NCI-H1105 treated with DMSO at 0.1 percent for 48 hours (cell line): ENCODE measurements around the gene SOX10.

Experiments used
- DNase-seq: peaks from one replicate; lab custom pipeline; 2025; lab: John Stamatoyannopoulos, UW

Gene SOX10

DNA sequence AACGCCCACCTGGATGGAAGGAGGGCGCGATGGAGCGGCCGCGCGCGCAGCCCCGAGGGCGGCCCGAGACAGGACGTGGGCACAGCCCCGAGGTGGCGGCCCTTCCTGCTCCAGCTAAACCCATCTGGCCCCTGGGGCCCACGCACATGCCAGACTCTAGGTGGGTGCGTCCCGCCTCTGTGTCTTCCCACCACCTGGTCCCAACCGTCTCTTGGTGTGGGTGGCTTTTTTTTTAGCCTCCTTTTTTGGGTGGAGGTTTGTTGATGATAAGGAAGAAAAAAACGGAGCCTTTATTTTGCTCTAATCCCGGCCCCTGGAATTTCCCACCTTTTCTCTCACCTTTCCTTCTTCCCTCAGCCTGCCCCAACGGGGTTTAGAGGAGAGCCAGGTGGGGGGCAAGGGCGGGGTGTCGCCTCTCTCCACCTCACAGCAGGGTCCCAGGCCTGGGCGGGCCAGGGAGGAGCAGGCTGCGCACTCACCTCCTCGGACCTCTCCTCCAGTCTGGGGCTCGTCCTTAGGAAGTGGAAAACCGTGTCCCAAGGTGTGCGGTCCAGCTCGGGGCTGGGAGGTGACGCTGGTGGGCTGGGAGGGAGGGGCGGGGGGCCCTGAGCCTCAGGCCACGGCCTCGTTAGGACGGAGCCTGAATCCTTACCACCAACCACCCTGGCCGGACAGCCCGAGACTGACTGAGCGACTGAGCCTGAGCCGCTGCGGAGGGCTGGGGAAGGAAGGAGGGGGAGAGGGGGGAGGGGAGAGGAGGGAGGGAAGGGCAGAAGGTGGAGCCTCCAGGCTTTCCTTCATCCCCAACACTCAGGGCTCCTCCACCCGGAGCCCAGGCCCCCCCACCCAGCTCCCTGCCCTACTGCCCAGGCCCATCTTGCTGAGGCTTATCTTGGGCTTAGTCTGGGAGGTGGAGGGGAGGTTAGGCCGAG is at the start of gene SOX10:
Gene SOX10 (minus strand): TSS at position 696 of the 932 bp plus-strand sequence. CDS start 771 bp downstream, outside the sequence.
- no peak for DNase-seq

DNA sequence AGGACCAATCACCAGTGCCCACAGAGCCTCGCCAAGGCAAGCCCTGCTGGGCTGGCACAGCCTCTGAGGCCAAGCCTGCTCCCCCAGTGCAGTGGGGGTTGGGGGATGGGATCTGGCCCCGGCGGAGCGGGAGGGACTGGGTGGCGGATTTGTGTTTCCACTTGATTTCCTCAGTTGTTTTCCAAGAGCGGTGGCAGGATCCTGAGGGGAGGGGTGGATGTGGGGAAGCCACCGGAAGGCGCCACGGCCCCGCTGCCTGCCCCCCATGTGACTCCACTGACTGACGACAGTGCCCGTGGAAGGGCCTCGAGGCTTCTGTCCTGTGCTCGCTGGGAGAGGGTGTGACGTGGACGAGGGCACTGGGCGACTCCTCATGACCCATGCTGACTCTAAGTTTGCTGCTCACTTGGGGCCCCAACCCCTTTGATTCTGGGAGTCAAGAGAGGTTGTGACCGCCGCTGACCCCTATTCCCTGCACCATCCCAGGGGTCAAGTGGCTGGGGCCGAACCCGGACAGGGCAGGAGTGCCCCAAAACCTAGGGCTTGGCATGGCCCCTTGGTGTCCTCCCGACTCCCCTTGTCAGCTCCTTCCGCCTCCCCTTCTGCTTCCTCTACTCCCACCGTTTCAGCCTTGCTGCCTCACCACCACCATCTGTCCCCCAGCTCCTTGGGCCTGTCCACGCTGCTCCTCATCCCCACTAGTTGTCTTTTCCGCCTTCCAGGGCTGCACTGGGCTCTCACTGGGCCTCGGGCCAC is 49.3 kb upstream of the SOX10 start:
- no peak for DNase-seq

DNA sequence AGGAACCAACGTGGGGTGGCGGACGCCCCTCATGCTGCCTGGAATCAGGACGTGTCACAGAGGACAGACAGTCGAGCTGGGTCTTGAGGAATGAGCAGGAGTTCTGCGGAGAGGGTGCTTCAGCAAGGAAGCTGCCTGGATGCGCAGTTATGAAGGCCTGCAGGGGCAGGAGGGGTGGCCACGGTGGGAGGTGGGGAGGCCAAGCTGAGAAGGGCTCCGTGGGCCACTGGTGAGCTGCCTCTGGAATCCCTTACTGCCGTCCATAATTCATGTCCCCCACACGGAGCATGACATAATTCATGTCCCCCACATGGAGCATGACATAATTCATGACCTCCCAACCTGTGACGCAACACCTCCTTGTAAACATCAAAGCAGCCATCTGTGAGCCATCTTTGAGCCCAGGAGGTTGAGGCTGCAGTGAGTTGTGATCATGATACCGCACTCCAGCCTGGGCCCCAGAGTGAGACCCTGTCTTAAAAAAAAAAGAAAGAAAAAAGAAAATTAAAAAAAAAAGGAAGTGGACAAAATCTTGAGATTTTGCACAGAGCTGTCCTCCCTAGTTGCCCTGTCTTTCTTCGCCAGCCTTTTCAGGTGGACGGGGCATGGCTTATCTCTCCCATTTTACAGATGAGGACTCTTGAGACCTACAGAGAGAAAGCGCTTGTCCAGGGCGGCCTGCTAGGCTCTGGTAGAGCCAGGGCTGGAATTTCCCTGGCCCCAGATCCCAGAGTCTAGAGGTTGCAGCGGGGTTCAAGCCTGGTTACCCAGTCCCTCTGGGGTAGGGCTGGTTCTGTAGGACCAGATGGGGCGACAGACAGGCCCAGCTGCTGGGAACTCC is 48.5 kb upstream of the SOX10 start:
- DNase-seq, result no peak

DNA sequence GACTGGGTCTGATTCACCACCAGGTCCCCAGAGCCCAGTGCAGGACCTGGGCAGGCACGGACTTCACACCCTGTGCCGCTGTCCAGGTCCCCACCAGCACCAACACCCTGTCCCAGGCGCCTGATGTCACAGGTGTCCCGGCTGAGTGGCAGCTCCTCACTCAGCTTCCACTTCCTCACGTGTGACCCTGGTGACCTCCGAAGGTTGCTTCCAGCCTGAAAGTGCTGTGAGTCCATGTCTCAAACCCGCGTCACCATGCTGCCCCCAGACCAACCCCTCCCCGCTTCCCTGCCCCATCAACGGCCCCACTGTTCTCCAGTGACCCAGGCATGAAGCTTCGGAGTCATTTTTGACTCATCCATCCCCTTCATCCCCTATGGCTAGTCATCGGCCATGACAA is 47.1 kb upstream of the SOX10 start:
- no peak for DNase-seq

- DNase-seq, result no peak
Observed at GRCh38 chr22:38030311-38031133, 46.2 kb upstream of the SOX10 start.

GRCh38 chr22:38029901-38030300 is 45.5 kb upstream of the SOX10 start:
- DNase-seq, result no peak

- DNase-seq, result no peak
Observed at GRCh38 chr22:38029370-38029769, 45.0 kb upstream of the SOX10 start.

GRCh38 chr22:38028344-38029130 is 44.2 kb upstream of the SOX10 start:
- DNase-seq, result no peak

- DNase-seq, result no peak
Observed at GRCh38 chr22:38027487-38027886, 43.1 kb upstream of the SOX10 start.

GRCh38 chr22:38026130-38027111 is 42.1 kb upstream of the SOX10 start:
- DNase-seq, result no peak

DNA sequence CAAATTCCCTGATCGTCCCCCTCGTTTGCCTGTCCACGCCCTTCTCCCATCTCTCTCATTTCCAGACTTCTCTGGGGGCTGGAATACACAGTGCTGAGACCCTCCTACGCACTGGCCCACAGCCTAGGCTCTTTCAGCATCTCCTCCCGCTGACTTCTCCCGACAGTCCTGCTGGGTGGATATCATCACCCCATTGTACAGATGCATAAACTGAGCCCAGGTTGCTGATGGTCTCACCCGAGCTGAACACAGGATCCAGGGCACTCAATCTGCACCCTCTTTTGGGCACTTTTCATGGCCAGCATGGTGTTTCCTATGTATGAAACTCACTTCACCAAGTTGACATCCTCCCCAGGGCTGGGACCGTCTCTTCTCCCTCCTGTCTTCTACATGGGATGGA is 41.2 kb upstream of the SOX10 start:
- no peak for DNase-seq

DNA sequence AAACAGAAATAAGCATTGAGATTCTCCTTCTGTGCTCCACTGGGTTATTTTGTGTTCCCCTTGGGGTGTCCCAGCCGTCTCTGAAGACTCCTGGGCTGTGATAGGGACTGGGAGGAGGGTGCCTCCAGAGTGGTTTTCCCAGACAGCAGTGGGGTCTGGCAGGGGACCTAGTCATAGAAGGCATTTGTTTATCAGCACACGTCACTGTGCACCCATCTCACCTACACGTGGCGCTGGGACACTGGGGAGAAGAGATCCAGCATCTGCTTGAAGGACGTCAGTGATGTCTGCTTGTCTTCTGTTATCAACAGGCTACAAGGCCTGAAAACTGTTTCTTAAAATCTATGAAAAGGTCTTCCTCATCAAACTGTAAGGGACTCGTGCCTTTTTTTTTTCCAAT is 38.7 kb upstream of the SOX10 start:
- no peak for DNase-seq

GRCh38 chr22:38021206-38021605 is 36.9 kb upstream of the SOX10 start:
- DNase-seq, result no peak

- DNase-seq, result no peak
Observed at GRCh38 chr22:38018938-38019827, 34.8 kb upstream of the SOX10 start.

DNA sequence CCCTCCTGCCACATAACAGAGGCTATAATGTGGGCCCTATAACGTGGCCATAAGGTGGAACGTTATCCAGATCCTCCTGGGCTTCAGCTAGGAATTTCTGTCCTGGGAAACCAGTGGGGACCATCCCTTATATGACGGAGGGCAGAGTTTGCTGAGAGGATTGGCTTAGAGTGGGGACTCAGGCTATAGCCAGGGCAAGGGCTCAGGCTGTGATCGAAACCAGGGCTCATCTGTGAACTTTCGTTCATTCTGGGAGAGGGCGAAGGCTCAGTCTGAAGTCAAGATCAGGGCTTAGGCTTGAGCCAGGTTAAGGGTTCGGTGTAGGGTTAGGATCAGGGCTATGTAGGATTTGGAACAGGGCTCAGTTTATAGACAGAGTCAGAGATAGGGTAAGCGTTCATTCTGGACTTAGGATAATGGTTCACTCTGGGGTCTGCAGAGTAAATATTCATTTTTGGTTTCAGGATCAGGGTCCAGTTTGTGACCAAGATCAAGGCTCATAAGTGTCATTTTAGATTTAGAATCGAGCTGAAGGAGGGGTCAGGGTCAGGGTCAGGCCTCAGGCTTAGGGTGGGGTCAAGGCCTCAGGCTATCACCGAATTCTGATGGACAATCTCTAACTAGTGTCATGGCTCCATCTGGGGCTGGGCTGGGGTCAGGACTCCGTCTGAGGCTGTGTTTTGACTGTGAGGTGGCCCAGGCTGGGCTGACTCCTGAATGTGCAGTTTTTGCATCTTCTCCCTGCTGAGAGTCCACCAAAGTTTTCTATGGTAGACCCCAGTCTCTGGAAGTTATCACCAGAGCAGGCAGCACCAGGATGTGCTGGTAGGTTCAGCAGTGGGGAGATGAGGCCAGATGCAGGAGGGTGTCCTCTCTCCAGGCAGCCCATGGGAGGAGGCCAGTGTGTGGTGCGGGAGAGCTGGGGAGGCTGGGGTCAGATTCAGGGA is 33.9 kb upstream of the SOX10 start:
- no peak for DNase-seq

- DNase-seq, result no peak
Observed at GRCh38 chr22:38017272-38017920, 33.0 kb upstream of the SOX10 start.
